ENCODE data around the gene SUSD4. TPM values are rescaled to one million over a fixed set of nuclear protein-coding genes. Genes with fewer than 3 reads are reported as not detected.

Gene SUSD4
- total RNA-seq, 2 donors from 2014 or later = 0.58 to 1.1 TPM

GRCh38 chr1:223198628-223198965 is 165.4 kb downstream of the SUSD4 start:
- Mint-ChIP-seq H3K36me3 (ENCODE audit: insufficient read depth in 2 of 2) (no peaks in the 10 kb centered on the region), H3K4me3 (no peak overlapping the region), H3K4me1 (ENCODE audit: low read depth) (peaks cover 32% of the 10 kb centered on the region), H3K27ac (no peak overlapping the region), H3K9me3 (no peaks in the 10 kb centered on the region), H3K27me3 (ENCODE audit: low read depth) (no peaks in the 10 kb centered on the region)
- ATAC-seq (replicated peaks in 1 of 2) (no peak), DNase-seq (no peak)

GRCh38 chr1:223197923-223198627 is 165.9 kb downstream of the SUSD4 start:
- H3K27ac Mint-ChIP-seq = no peak overlapping the region
- no peaks in the 10 kb centered on the region for H3K9me3 Mint-ChIP-seq
- H3K36me3 Mint-ChIP-seq (ENCODE audit: insufficient read depth in 2 of 2) = no peaks in the 10 kb centered on the region
- H3K27me3 Mint-ChIP-seq (ENCODE audit: low read depth) = no peaks in the 10 kb centered on the region
- H3K4me3 Mint-ChIP-seq = no peak overlapping the region
- DNase-seq (no peak), ATAC-seq (replicated peaks in 1 of 2) (no peak)
- peaks cover 32% of the 10 kb centered on the region for H3K4me1 Mint-ChIP-seq (ENCODE audit: low read depth)

GRCh38 chr1:223189903-223190724 is 173.9 kb downstream of the SUSD4 start:
- peak; percentile 88 to 91 for ATAC-seq (replicated peaks in 1 of 2)
- Mint-ChIP-seq H3K9me3 (no peaks in the 10 kb centered on the region), H3K36me3 (ENCODE audit: insufficient read depth in 2 of 2) (peaks cover 0 to 2% of the 10 kb centered on the region in 2 donors), H3K27me3 (ENCODE audit: low read depth) (peaks cover 13% of the 10 kb centered on the region), H3K4me3 (peak overlapping the region; percentile 53 to 61), H3K27ac (peak overlapping the region; percentile 64), H3K4me1 (ENCODE audit: low read depth) (peaks cover 38% of the 10 kb centered on the region)
- peak; percentile 72 to 78 for DNase-seq

DNA sequence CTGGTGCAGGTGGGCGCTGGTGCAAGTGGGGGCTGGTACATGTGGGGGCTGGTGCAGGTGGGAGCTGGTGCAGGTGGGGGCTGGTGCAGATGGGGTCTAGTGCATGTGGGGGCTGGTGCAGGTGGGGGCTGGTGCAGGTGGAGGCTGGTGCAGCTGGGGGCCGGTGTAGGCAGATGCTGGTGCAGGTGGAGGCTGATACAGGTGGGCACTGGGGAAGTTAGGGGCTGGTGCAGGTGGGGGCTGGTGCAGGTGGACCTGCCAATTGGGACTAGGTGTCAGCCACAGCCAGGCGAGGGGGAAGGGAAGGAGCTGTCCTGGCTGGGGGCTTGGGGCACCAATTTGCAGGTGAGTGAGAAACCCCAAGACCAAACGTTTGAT is 174.5 kb downstream of the SUSD4 start:
- DNase-seq = no peak
- Mint-ChIP-seq H3K27me3 (ENCODE audit: low read depth) (peaks cover 13% of the 10 kb centered on the region), H3K4me3 (peak overlapping the region in 1 of 2 donors; percentile 53), H3K4me1 (ENCODE audit: low read depth) (peaks cover 38% of the 10 kb centered on the region), H3K9me3 (no peaks in the 10 kb centered on the region), H3K36me3 (ENCODE audit: insufficient read depth in 2 of 2) (peaks cover 0 to 2% of the 10 kb centered on the region in 2 donors), H3K27ac (no peak overlapping the region)
- ATAC-seq (replicated peaks in 1 of 2) = peak in 1 of 2 donors; percentile 1

- Mint-ChIP-seq H3K9me3 (no peaks in the 10 kb centered on the region), H3K36me3 (ENCODE audit: insufficient read depth in 2 of 2) (peaks cover 0 to 2% of the 10 kb centered on the region in 2 donors), H3K27me3 (ENCODE audit: low read depth) (peaks cover 13% of the 10 kb centered on the region), H3K27ac (no peak overlapping the region), H3K4me3 (peak overlapping the region in 1 of 2 donors; percentile 16), H3K4me1 (ENCODE audit: low read depth) (peaks cover 43% of the 10 kb centered on the region)
- ATAC-seq (replicated peaks in 1 of 2) = no peak
- DNase-seq = no peak
Observed at GRCh38 chr1:223188618-223189356, 175.2 kb downstream of the SUSD4 start.

DNA sequence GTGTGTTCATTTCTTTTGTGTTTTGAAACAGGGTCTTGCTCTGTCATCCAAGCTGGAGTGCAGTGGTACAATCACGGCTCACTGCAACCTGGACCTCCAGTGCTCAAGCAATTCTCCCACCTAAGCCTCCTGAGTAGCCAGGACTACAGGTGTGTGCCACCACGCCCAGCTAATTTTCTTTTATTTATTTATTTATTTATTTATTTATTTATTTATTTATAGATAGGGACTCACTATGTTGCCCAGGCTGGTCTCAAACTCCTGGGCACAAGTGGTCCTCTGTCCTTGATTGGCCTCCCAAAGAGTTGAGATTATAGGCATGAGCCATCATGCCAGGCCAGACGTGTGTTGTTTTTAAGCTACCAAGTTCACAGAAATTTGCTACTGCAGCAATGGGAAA is 177.2 kb downstream of the SUSD4 start:
- no peak for DNase-seq

GRCh38 chr1:223183268-223183862 is 180.6 kb downstream of the SUSD4 start:
- Mint-ChIP-seq H3K27ac (no peak overlapping the region), H3K36me3 (ENCODE audit: insufficient read depth in 2 of 2) (peaks cover 0 to 2% of the 10 kb centered on the region in 2 donors), H3K4me3 (no peak overlapping the region), H3K4me1 (ENCODE audit: low read depth) (peaks cover 33% of the 10 kb centered on the region), H3K9me3 (no peaks in the 10 kb centered on the region), H3K27me3 (ENCODE audit: low read depth) (peaks cover 20% of the 10 kb centered on the region)
- ATAC-seq (replicated peaks in 1 of 2) = no peak
- no peak for DNase-seq

More for the DNA sequence above, 177.2 kb downstream of the SUSD4 start:
- ATAC-seq (replicated peaks in 1 of 2) = no peak
- Mint-ChIP-seq H3K27me3 (ENCODE audit: low read depth) (peaks cover 13% of the 10 kb centered on the region), H3K4me1 (ENCODE audit: low read depth) (peaks cover 49% of the 10 kb centered on the region), H3K27ac (no peak overlapping the region), H3K36me3 (ENCODE audit: insufficient read depth in 2 of 2) (peaks cover 0 to 2% of the 10 kb centered on the region in 2 donors), H3K4me3 (no peak overlapping the region), H3K9me3 (no peaks in the 10 kb centered on the region)

GRCh38 chr1:223180731-223181321 is 183.2 kb downstream of the SUSD4 start:
- Mint-ChIP-seq H3K4me1 (ENCODE audit: low read depth) (peaks cover 29% of the 10 kb centered on the region), H3K27me3 (ENCODE audit: low read depth) (peaks cover 22% of the 10 kb centered on the region), H3K27ac (no peak overlapping the region)

DNA sequence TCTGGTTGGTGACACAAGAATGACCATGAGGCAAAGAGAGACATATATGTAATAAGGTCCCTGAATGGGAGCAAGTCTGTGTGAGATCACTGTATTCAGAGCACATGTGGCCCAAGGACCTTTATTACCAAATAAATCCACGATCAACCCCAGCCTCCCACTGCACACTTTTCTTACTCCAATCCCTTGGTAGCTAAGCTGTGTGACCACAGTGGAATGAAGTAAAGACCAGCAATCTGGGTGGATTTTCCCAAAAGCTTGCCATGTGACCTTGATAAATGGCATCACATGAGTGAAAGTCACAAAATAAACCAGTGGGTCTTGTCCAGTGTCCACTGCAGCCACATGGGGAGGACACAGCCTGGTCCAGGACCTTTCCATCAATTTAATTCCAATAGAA is 184.2 kb downstream of the SUSD4 start:
- ATAC-seq (replicated peaks in 1 of 2) = no peak
- no peaks in the 10 kb centered on the region for H3K9me3 Mint-ChIP-seq
- DNase-seq = no peak
- H3K27ac Mint-ChIP-seq = no peak overlapping the region
- H3K27me3 Mint-ChIP-seq (ENCODE audit: low read depth) = peaks cover 22% of the 10 kb centered on the region
- H3K4me3 Mint-ChIP-seq = no peak overlapping the region
- peaks cover 29% of the 10 kb centered on the region for H3K4me1 Mint-ChIP-seq (ENCODE audit: low read depth)
- no peaks in the 10 kb centered on the region for H3K36me3 Mint-ChIP-seq (ENCODE audit: insufficient read depth in 2 of 2)

More at GRCh38 chr1:223180731-223181321, 183.2 kb downstream of the SUSD4 start:
- Mint-ChIP-seq H3K36me3 (ENCODE audit: insufficient read depth in 2 of 2) (no peaks in the 10 kb centered on the region), H3K9me3 (no peaks in the 10 kb centered on the region), H3K4me3 (no peak overlapping the region)
- no peak for ATAC-seq (replicated peaks in 1 of 2)
- DNase-seq = no peak

- Mint-ChIP-seq H3K27ac (no peak overlapping the region), H3K27me3 (ENCODE audit: low read depth) (peaks cover 22% of the 10 kb centered on the region), H3K9me3 (no peaks in the 10 kb centered on the region), H3K4me3 (no peak overlapping the region), H3K36me3 (ENCODE audit: insufficient read depth in 2 of 2) (no peaks in the 10 kb centered on the region), H3K4me1 (ENCODE audit: low read depth) (peaks cover 28% of the 10 kb centered on the region)
- DNase-seq (no peak), ATAC-seq (replicated peaks in 1 of 2) (no peak)
Observed at GRCh38 chr1:223179280-223179679, 184.7 kb downstream of the SUSD4 start.

DNA sequence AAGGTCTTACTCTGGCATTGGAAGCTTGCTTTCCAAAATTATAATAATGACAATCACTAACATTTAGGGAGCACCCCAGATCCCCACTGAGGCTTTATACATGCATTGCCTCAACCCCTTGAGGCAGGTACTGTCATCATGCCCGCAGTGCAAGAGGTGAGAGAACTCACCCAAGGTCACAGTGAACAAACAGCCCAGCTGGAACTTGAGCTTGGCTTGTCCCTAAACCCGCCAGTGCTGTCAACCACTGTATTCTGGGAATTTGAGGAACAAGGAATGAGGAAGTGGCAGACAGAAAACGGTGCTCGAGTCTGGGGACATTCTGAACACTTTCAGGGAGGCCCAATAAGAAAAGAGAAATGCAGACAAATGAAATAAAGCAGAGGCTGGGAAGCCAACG is 186.3 kb downstream of the SUSD4 start:
- no peak for DNase-seq
- H3K4me3 Mint-ChIP-seq = no peak overlapping the region
- H3K4me1 Mint-ChIP-seq (ENCODE audit: low read depth) = peaks cover 21% of the 10 kb centered on the region
- no peaks in the 10 kb centered on the region for H3K9me3 Mint-ChIP-seq
- no peak for ATAC-seq (replicated peaks in 1 of 2)
- peaks cover 22% of the 10 kb centered on the region for H3K27me3 Mint-ChIP-seq (ENCODE audit: low read depth)
- no peaks in the 10 kb centered on the region for H3K36me3 Mint-ChIP-seq (ENCODE audit: insufficient read depth in 2 of 2)
- no peak overlapping the region for H3K27ac Mint-ChIP-seq

DNA sequence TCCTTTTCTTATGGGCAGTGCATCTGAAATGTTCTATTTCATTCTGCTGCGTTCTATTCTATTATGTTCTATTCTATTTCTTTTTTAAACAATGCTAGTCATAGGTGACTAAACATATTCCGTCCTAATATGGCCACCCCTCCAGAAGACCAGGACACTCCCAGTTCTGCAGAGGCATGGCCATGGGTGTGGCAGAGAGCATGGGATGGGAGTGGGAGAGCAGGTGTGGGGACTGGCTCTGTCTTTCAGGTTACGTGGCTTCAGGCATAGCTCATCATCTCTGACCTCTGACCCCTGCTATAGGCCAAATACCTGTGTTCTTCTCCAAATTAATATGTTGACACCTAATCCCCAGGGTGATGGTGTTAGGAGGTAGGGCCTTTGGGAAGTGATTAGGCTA is 187.5 kb downstream of the SUSD4 start:
- Mint-ChIP-seq H3K27ac (no peak overlapping the region), H3K27me3 (ENCODE audit: low read depth) (peaks cover 22% of the 10 kb centered on the region), H3K36me3 (ENCODE audit: insufficient read depth in 2 of 2) (peaks cover 0 to 3% of the 10 kb centered on the region in 2 donors), H3K4me3 (no peak overlapping the region), H3K9me3 (no peaks in the 10 kb centered on the region), H3K4me1 (ENCODE audit: low read depth) (peaks cover 10% of the 10 kb centered on the region)
- no peak for ATAC-seq (replicated peaks in 1 of 2)
- no peak for DNase-seq
